Measurements from ENCODE around the gene CEBPG.
A peak's percentile ranks its signal among the peaks of the same experiment; 100 is the strongest.

CEBPG gene

GRCh38 chr19:33404506-33405253 is 31.2 kb downstream of the CEBPG start:
- no peak for DNase-seq (ENCODE audit: low read depth, low spot score)
- TF ChIP-seq CTCF (IDR thresholded peaks at IDR 0.05; ENCODE audit: low read depth, low read length), result no peak
- no peak overlapping the region for H3K4me3 ChIP-seq (ENCODE audit: low read depth, low read length)
- in situ Hi-C loops (cut with HindIII; ENCODE audit: low sequenced_read_pairs), result no loop called here

DNA sequence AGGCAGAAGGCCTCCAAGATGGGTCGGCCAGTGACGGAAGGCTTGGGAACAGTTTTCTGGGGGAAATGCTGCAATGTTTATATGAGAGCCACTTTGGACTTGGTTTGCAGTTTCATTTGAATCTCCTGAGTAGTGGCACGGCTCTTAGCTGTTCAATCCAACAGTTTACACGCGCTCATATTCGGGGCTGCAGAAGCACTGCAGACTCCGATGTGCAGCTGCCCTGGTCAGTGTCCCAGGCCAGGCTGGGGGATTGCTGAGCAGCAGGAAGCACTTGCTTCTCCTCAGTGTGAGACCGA is 31.7 kb downstream of the CEBPG start:
- no peak overlapping the region for H3K4me3 ChIP-seq (ENCODE audit: low read depth, low read length)
- DNase-seq (ENCODE audit: low read depth, low spot score), result no peak
- no peak for TF ChIP-seq CTCF (IDR thresholded peaks at IDR 0.05; ENCODE audit: low read depth, low read length)
- in situ Hi-C loops (cut with HindIII; ENCODE audit: low sequenced_read_pairs), result no loop called here

- TF ChIP-seq CTCF (IDR thresholded peaks at IDR 0.05; ENCODE audit: low read depth, low read length), result no peak
- no peak overlapping the region for H3K4me3 ChIP-seq (ENCODE audit: low read depth, low read length)
- in situ Hi-C loops (cut with HindIII; ENCODE audit: low sequenced_read_pairs), result no loop called here
- no peak for DNase-seq (ENCODE audit: low read depth, low spot score)
Measured at GRCh38 chr19:33405553-33406461, 32.3 kb downstream of the CEBPG start.

- no peak overlapping the region for H3K4me3 ChIP-seq (ENCODE audit: low read depth, low read length)
- TF ChIP-seq CTCF (IDR thresholded peaks at IDR 0.05; ENCODE audit: low read depth, low read length), result peak; percentile 90
- in situ Hi-C loops (cut with HindIII; ENCODE audit: low sequenced_read_pairs), result no loop called here
- peak; percentile 39 for DNase-seq (ENCODE audit: low read depth, low spot score)
Measured at GRCh38 chr19:33406521-33407139, 33.1 kb downstream of the CEBPG start.

- no peak for DNase-seq (ENCODE audit: low read depth, low spot score)
- no peak overlapping the region for H3K4me3 ChIP-seq (ENCODE audit: low read depth, low read length)
- in situ Hi-C loops (cut with HindIII; ENCODE audit: low sequenced_read_pairs), result no loop called here
- no peak for TF ChIP-seq CTCF (IDR thresholded peaks at IDR 0.05; ENCODE audit: low read depth, low read length)
Measured at GRCh38 chr19:33407140-33407551, 33.6 kb downstream of the CEBPG start.

DNA sequence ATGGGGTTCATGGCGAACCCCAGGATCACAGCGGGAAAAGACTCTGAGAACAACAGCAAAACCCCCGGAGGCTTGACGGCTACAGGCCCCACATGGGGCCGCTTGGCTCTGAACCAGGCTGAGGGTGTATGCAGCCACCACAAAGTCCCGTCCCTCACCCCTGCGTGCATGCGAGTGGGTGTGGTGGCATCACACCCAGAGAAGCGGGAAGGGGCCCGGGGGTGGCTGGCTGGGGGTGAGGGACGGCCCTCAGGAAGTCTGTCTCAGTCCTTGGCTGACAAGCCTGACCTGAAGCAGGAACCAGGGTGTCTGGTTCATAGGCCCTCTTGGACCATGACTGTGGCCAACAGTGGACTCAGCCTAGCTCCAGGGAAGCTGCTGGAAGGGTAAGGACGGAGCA is 34.2 kb downstream of the CEBPG start:
- no peak overlapping the region for H3K4me3 ChIP-seq (ENCODE audit: low read depth, low read length)
- TF ChIP-seq CTCF (IDR thresholded peaks at IDR 0.05; ENCODE audit: low read depth, low read length), result no peak
- no peak for DNase-seq (ENCODE audit: low read depth, low spot score)
- in situ Hi-C loops (cut with HindIII; ENCODE audit: low sequenced_read_pairs), result no loop called here
